SU-DHL-6 (cell line): ENCODE results near the gene RRP1B.

Source experiments
- H2AFZ ChIP-seq: fragments of 200-600 bp; sonication (generic); 2 replicates; pipeline ENCODE4 v1.6.1; 2014; ENCODE audit warnings: low read depth, mild to moderate bottlenecking, moderate library complexity, mixed read lengths, antibody characterized with exemption, low read length; ENCODE audit not compliant: severe bottlenecking
- H3F3A ChIP-seq: fragments of 200-600 bp; shearing (Covaris generic); 2 replicates; pipeline ENCODE4 v1.6.0; 2016; ENCODE audit warnings: antibody characterized with exemption, mild to moderate bottlenecking; ENCODE audit not compliant: insufficient read depth
- H3K27ac ChIP-seq: fragments of 200-600 bp; sonication (generic); 2 replicates; pipeline ENCODE4 v1.5.1; 2016; ENCODE audit warnings: low read depth, mild to moderate bottlenecking, low read length, moderate library complexity, mixed read lengths
- H3K27me3 ChIP-seq: fragments of 200-600 bp; sonication (generic), shearing (Covaris generic); 2 replicates; pipeline ENCODE4 v1.6.0; 2014; ENCODE audit warnings: mild to moderate bottlenecking, low read length
- H3K36me3 ChIP-seq: fragments of 200-600 bp; sonication (generic); 2 replicates; pipeline ENCODE4 v1.6.1; 2014; ENCODE audit warnings: mild to moderate bottlenecking, low read length, mixed read lengths
- H3K4me2 ChIP-seq: fragments of 300-600, 200-600 bp; shearing (Covaris generic), sonication (generic); 2 replicates; pipeline ENCODE4 v1.6.0; 2014; ENCODE audit warnings: low read length, low read depth, mild to moderate bottlenecking; ENCODE audit not compliant: poor library complexity, severe bottlenecking
- H3K4me3 ChIP-seq: fragments of 200-600 bp; sonication (generic); 2 replicates; pipeline ENCODE4 v1.5.1; 2014; ENCODE audit warnings: antibody characterized with exemption, low read length, mild to moderate bottlenecking, mixed read lengths; ENCODE audit not compliant: insufficient read depth, poor library complexity, severe bottlenecking
- H3K79me2 ChIP-seq: fragments of 200-600 bp; sonication (generic); 2 replicates; pipeline ENCODE4 v1.6.1; 2014; ENCODE audit warnings: mild to moderate bottlenecking, low read length, moderate library complexity; ENCODE audit not compliant: insufficient read depth
- H3K9ac ChIP-seq: fragments of 200-600 bp; sonication (generic); 2 replicates; pipeline ENCODE4 v1.7.0; 2014; ENCODE audit warnings: mild to moderate bottlenecking, low read length
- H3K9me2 ChIP-seq: fragments of 200-600 bp; sonication (generic); replicated peaks from 2 replicates; pipeline ENCODE4 v1.6.1; 2014; ENCODE audit warnings: low read length; ENCODE audit not compliant: insufficient read depth
- H3K9me3 ChIP-seq: fragments of 200-600 bp; sonication (generic); 2 replicates; pipeline ENCODE4 v1.6.1; 2014; ENCODE audit warnings: low read length, mixed read lengths; ENCODE audit not compliant: insufficient read depth
- H4K20me1 ChIP-seq: fragments of 200-600 bp; sonication (generic); 2 replicates; pipeline ENCODE4 v1.6.1; 2014; ENCODE audit warnings: low read depth, mild to moderate bottlenecking, antibody characterized with exemption, low read length, moderate library complexity, mixed read lengths
- CTCF ChIP-seq: fragments of 200-600 bp; sonication (generic); IDR thresholded peaks from one replicate; pipeline ENCODE4 v1.5.1; 2017; ENCODE audit warnings: antibody characterized with exemption, mild to moderate bottlenecking, low read length, moderate library complexity; ENCODE audit not compliant: insufficient read depth, poor library complexity, severe bottlenecking
- EZH2phosphoT487 ChIP-seq: fragments of 200-600 bp; sonication (generic), shearing (Covaris generic); conservative IDR thresholded peaks from 2 replicates; pipeline ENCODE4 v1.6.1; 2018; ENCODE audit warnings: mild to moderate bottlenecking, antibody characterized with exemption, low read length, moderate library complexity, mixed read lengths

RRP1B gene

GRCh38 chr21:43624339-43624738, 35.0 kb upstream of the RRP1B start:
- no peaks in the 10 kb centered on the region for H3K9me2 ChIP-seq
- 0 out of 2 replicates have a peak, but pooled peaks cover 7% of the 10 kb centered on the region for H3K9me3 ChIP-seq
- no peak overlapping the region for H3K4me3 ChIP-seq
- no peaks in the 10 kb centered on the region for H3K27me3 ChIP-seq
- H3K79me2 ChIP-seq, result no peaks in the 10 kb centered on the region
- no peaks in the 10 kb centered on the region for H3K36me3 ChIP-seq
- H3K9ac ChIP-seq, result no peak overlapping the region
- H4K20me1 ChIP-seq, result no peaks in the 10 kb centered on the region
- no peak overlapping the region for H3K27ac ChIP-seq
- H2AFZ ChIP-seq, result no peak overlapping the region
- TF ChIP-seq EZH2phosphoT487 (no peak), CTCF (no peak)
- no peak overlapping the region for H3K4me2 ChIP-seq
- H3F3A ChIP-seq, result no peaks in the 10 kb centered on the region

- TF ChIP-seq EZH2phosphoT487 (no peak), CTCF (no peak)
- H2AFZ ChIP-seq, result no peak overlapping the region
- H3K9me3 ChIP-seq, result no peaks in the 10 kb centered on the region
- no peaks in the 10 kb centered on the region for H3K9me2 ChIP-seq
- H3K27ac ChIP-seq, result no peak overlapping the region
- H3K9ac ChIP-seq, result no peak overlapping the region
- no peaks in the 10 kb centered on the region for H3K27me3 ChIP-seq
- H3K4me3 ChIP-seq, result no peak overlapping the region
- H3K36me3 ChIP-seq, result no peaks in the 10 kb centered on the region
- no peaks in the 10 kb centered on the region for H3K79me2 ChIP-seq
- no peaks in the 10 kb centered on the region for H4K20me1 ChIP-seq
- no peak overlapping the region for H3K4me2 ChIP-seq
- no peaks in the 10 kb centered on the region for H3F3A ChIP-seq
Observed at GRCh38 chr21:43626390-43626789, 33.0 kb upstream of the RRP1B start.

GRCh38 chr21:43627527-43627926, 31.8 kb upstream of the RRP1B start:
- Histone ChIP-seq H3K9me3 (no peaks in the 10 kb centered on the region), H3K4me3 (no peak overlapping the region), H3K9me2 (no peaks in the 10 kb centered on the region), H3F3A (no peaks in the 10 kb centered on the region), H4K20me1 (no peaks in the 10 kb centered on the region), H3K36me3 (no peaks in the 10 kb centered on the region), H3K4me2 (no peak overlapping the region), H3K79me2 (no peaks in the 10 kb centered on the region), H3K9ac (no peak overlapping the region), H2AFZ (no peak overlapping the region), H3K27ac (no peak overlapping the region), H3K27me3 (no peaks in the 10 kb centered on the region)
- TF ChIP-seq EZH2phosphoT487 (no peak), CTCF (no peak)
